COLO668 (cell line): Measurements from ENCODE around the gene KIDINS220.

Experiments
- DNase-seq: peaks from one replicate; lab custom pipeline; 2025; ENCODE audit not compliant: unreplicated experiment; lab: John Stamatoyannopoulos, UW

Gene KIDINS220

DNA sequence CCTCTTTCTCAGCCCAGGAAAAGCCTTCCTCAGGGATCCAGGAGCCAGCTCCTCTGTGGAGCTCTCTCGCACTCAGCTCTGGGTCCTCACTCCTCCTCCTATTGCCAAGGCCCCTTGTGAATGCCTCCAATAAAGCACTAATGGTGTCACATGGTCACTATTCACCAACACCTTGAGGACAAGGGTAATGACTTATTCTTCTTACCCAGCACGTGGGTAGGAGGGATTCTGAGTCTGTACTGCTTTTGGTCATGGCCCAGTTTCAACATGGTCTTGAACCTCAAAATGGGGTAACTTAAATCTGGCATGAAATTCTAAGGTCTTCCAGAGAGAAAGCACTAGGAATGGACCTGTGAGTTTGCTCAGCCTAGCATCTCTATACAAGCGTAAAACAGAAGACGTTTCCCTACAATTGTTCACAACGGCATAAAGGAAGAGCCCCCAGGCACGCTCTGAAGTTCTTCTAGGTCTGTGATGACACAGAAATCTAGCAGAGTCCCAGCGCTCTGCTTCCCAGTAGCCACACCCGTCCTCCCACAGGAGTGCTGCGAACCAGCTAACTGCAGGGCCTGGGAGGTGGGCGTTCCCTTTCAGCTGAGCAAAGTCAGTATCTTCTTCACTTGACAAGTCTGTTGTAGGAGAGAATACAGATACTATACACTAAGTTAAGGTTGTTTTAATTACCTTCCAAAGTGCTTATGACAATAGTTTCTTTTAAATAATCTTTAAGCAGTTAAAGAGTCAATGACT is 14.6 kb upstream of the KIDINS220 start:
- no peak for DNase-seq

DNA sequence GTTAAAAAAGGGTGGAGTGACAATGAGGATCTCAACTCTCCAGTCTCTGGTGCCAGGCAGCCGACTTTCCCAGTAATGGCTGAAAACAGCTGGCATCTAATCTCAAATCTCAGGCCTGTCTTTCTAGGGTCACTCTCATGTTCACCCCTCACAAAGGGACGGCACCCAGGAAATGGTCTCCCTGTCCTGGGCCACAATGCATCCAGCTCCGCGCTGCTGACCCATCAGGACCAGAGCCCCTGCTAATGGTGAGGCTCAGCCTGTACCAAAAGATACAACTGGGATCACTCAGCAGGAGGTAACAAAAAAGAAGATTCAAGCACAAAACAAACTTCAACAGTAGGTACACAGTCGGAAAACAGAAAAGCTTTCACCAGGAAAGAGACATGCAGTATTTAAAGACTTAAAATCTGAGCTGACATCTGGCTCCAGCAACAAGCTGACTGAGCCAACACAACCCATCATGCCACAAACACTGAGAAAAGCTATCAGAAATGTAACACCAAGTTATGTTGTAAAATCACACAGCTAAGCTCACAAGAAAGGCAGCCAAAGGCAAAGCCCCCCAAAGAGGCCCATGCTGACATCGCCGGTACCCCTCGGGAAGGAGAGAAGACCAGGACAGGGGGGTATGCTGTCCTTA is 13.6 kb upstream of the KIDINS220 start:
- no peak for DNase-seq

DNA sequence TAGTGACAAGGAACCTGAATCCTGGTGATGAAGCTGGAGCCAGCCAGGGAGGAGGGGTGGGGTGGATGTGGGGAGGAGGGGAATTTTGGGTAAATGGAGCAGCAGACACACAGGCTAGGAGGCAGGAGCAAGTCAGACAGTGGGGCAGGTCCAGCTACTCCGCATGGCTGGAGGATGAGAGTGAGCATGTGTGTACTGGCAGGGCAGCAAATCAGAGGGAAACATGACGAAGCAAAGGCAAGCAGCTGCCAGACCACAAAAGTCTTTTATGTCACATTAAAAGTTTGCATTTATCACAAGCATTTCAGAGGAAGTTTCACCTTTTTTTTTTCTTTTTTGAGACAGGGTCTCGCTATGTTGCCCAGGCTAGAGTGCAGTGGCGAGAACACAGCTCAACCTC is 11.9 kb upstream of the KIDINS220 start:
- no peak for DNase-seq

DNA sequence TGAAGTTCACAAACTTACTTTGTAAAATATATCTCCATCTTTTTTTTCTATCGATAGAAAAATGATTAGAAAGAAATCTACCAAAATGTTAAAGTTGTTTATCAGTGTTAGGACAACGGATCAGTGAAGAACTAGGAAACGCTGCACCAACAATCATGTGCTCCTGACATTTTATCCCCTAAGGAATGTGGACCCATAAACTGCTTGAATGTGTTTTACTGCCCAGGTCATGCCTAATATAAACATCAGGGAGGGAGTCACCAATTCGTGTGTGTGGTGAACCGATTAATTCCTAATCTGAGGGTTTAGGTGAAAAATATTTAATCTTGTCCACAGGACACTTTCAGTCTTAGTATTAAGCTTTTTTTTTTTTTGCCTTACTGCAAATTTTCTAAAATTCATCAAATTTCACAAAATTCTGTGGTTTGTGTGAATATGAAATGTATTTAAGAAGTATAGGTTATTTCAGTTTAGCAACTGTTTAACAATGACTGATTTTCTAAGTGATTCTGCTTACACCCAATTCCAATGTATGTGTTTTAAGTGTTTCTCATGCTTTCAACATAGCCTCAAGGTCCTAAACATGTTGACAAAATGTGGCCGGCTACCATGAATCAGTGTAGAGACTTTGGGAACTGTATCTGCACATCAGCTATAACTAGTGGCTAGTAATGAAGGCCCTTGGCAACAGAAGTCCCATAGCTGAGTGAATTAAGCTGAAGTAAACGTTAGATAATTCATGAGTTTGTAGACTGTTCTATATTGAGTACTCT is 11.1 kb upstream of the KIDINS220 start:
- DNase-seq = no peak

DNA sequence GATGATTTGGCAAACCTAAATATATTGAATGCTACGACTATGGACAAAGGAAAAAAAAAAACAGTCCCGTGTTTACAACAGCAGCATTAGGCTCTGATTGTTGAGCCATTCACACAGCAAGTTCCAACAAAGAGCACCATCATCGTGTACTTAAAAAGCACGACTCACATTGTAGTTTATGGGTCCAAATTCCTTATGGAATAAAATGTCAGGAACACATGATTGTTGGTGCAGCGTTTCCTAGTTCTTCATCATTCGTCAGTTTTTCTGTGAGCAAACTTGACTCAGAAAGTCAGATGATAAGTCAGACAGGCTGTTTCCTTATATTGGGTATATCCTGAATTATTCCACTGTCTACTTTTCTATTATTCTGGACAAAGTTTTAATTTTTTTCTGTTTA is 10.0 kb upstream of the KIDINS220 start:
- no peak for DNase-seq

DNA sequence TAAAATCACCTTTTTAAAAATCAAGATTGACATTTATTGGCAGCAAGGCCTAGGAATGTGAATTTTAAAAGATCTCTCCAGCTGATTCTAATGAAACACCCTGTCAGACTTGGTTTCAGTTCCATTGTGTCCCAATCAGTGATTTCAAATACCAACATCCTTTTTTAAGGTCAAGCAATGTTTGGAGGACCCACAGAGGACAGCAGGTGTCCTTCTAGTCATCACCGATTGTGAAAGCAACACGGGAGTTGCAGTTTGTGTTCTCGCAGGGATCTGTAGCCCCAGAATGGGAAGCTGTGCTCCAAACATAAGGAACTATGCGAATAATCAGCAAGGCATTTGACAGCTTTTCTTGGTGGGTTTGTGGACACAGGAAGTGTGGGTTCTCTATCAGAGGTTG is 4.5 kb upstream of the KIDINS220 start:
- no peak for DNase-seq

DNA sequence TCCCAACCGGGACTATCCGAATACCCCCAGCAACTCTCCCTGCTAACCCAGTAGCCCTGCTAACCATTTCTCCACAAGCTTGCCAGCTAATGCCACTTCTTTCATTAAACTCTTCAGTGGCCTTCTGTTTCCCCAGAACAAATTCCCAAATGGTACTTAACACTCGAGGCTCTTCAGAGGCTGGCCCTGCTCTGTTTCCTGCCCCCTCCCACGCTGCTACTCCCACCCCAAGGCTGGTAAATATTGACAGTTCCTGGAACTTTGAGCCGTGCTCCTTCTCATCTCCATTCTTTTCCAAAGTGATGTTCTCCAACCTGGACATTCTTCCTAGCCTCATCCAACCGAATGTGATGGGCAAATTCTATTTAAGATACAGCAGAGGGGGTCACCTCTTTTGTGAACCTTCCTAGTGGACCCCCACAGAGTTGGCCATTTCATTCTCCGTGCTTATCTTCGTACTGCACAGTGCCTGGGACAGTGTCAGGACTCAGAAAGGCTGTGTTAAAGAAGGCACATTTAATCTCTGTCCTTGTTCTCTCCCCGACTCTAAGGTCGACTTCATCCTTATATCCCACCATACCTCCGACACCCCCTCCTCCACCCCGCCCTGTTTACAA is 3.2 kb upstream of the KIDINS220 start:
- DNase-seq = no peak

DNA sequence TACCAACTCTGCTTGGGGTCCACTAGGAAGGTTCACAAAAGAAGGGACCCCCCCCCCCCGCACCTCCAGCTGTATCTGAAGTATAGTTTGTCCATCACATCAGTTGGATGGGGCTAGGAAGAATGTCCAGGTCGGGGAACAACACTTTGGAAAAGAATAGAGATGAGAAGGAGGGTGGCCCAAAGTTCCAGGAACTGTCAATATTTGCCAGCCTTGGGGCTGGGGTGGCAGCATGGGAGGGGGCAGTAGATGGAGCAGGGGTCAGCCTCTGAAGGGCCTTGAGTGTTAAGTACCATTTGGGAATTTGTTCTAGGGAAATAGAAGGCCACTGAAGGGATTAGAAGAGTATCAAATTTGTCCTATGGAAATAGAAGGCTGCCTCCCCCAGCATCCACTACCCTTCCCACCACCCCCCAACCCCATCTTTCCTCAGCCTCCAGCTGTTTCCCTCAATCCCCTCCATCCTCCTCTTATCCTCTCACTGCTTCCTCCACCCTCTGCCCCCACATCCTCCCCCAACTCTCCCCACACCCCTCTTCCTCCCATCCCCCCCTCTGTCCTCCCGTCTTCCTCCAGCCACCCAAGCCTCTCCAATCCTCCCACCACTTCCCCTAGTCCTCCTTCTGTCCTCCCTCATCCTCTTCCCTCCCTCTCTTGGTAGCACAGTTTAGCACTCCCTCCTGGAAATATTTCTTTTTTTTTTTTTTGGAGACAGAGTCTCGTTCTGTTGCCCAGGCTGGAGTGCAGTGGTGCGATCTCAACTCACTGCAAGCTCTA is 2.0 kb upstream of the KIDINS220 start:
- no peak for DNase-seq

DNA sequence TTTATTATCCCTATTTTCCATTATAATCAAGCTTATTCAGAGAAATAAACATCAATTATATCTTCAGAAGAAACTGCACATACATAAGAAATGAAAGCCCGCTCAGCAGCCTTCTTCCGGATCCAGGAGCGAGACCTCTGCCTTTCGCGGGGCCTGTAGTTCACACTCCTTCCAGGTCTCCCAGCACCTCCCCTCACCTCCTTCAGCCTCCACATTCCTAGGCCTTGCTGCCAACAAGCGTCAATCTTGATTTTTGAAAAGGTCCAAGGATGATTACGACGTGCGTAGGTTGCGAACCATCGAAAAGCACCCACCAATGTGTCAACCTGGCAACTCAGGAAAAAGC is 355 bp upstream of the KIDINS220 start:
- no peak for DNase-seq

DNA sequence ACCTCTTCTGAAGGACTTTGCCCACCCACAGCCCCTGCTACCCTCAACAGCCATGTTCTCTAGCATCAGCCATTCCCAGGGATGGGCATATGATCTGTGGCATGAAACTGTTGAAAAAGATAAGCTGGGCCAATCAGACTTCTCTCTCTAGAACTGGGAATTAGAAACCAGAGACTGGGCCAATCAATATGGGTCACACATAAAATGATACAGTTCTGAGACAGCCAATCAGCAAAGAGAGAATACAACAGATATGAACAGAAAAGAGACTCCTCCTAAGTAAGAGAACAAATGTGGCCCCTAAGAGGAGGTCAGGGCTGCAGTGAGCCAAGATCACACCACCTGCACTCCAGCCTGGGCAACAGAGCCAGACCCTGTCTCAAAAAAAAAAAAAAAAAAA is 2.1 kb downstream of the KIDINS220 start:
- no peak for DNase-seq

DNA sequence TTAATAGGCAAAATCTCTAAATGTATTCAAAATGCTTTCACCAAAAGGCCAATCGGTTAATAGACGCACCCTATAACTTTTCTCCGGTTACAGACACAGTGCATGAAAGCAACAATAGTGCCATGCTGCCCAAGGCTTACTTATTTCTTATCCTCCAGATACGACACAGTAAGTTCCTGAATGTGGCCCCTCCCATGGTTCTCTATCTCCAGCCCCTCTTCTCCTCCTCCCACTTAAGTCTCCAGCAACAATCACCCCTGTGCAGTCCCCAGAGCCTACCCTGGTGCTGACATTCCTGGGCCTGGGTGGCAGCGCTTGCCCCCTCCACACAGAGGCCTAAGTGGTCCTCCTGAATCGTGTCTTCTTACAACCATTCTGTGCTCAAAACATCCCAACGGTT is 3.6 kb downstream of the KIDINS220 start:
- no peak for DNase-seq

DNA sequence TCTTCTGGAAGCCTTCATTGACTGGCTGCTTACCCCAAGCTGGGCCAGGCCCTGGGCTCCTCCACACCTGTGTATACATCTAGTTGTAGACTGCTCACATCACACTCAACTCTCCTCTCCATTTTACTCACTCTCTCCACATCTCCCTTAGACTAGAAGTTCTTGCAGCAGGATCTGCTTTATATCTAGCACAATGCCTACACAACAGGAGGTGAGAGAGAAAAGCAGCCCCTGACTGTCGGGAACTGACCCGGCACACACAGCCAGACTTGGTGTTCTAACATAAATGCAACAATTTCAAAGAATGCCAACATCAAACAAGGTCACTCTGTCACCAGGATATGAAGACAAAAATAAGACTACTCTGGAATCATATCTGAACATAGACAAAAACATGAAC is 5.9 kb downstream of the KIDINS220 start:
- DNase-seq = no peak

DNA sequence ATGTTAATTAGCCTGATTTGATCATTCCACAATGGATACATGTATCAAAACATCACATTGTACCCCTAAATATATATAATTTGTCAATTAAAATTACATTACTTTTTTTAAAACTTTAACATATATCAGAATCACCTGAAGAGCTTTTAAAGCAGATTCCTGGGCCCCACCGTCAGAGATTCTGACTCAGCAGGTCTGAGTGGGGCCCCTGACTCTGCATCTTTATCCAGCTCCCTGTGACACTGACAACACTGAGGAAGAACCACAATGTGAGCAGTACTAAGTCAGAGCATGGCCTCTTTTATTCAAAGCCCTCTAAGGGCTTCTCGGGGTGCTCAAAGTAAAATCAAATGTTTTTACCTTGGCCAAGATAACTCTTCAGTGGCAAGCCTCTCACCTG is 9.7 kb downstream of the KIDINS220 start:
- DNase-seq = no peak

DNA sequence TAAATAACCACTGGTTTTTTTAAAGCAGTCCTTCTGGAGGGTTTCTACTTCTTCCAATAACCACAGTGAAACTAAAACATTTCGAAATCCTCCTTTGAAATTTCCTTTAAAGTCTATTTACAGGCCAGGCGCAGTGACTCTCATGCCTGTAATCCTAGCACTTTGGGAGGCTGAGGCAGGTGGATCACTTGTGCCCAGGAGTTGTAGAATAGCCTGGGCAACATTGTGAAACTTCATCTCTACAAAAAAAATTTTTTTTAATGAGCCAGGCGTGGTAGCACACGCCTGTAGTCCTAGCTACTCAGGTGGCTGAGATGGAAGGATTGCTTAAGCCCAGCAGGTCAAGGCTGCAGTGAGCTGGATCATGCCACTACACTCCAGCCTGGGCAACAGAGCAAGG is 15.2 kb downstream of the KIDINS220 start:
- no peak for DNase-seq

DNA sequence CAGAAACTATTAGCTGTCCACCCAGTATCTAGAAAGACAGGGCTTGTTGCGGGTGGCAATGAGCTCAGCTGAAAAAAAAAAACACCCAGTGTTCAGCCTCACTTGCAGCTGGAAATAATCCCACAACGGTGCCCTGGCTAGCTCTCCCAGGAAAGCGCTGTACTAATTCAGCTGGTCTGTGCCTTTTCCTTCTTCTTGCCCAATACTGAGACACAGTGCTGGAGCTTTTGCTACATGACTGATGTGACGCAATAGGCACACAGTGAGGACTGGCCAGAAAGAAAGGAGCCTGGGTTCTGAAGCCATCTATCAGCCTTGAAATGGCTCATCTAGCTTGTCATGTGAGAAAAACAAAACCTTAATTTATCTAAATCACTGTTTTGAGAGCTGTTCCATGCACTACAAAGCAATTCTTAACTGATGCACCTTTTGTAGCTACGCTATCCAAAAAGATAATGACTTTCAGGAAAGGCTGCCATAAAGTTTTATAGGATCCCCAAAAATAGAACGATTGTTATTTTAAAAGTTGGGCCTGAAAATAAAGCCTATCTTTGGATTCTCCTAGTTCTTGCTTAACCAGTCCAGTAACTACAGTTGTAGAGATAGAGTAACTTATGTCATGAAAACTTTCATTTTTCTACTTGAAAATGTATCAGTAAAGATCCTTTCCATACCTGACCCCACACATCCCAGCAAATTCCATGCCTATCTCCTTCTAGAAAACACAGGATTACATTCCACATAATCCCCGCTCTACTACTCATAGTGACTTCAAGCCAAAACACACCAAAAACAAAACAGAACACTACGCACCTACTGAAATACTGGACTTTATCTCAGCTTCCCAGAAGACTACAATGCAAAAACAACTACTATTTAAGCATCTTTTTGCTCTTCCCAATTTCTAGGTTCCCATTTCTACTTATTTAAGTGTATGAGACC is 15.9 kb downstream of the KIDINS220 start:
- DNase-seq = no peak

DNA sequence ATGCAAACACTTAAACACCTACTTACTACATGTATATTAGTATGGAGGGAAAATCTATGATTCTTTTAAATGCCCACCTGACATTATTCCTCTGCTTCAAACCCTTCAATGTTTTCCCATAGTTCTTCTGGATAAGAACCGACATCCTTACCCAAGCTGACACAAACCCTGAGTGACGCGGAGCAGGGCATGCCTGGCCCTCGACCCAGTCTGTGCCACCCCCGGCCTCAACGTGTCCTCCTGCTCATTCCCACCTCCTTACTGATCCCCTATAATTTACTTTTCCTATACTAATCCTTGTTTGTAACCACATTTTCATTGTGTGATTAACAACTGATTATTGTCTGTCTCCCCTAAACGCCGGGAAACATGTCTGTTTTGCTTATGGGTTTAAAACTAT is 17.5 kb downstream of the KIDINS220 start:
- no peak for DNase-seq

DNA sequence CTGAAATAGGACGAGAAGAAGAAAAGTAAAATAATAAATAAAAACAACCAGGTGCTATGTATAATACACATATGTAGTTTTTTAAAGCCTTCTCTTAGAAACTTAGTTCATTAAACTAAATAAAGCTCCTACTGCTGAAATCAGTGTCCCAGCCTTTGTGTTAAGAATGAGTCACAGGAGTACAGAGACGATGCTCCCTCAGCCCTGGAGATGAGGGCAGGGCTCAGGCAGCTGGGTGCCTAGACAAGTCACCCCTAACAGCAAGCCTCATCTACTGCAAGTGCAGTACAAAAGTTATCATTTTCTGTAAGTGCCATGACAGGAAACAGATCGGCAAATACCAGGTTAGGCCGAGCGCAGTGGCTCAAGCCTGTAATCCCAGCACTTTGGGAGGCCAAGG is 18.2 kb downstream of the KIDINS220 start:
- DNase-seq = no peak

DNA sequence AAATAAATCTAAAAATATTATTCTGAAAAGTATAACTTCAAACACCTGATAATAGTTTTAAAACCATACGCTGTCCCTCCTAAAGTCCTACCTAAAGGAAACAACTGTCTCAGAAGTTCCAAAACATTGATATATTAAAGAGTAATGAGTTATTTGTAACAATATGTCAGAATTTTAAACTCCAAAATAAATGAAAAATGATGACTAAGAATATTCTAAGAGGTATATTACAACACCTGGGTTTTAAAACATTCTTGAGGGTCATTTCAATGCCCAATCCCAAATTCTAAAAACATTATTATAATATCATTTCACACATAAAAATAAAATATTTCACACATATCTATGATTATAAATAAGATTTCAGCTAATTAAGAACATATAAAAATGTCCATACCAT is 20.2 kb downstream of the KIDINS220 start:
- DNase-seq = no peak

DNA sequence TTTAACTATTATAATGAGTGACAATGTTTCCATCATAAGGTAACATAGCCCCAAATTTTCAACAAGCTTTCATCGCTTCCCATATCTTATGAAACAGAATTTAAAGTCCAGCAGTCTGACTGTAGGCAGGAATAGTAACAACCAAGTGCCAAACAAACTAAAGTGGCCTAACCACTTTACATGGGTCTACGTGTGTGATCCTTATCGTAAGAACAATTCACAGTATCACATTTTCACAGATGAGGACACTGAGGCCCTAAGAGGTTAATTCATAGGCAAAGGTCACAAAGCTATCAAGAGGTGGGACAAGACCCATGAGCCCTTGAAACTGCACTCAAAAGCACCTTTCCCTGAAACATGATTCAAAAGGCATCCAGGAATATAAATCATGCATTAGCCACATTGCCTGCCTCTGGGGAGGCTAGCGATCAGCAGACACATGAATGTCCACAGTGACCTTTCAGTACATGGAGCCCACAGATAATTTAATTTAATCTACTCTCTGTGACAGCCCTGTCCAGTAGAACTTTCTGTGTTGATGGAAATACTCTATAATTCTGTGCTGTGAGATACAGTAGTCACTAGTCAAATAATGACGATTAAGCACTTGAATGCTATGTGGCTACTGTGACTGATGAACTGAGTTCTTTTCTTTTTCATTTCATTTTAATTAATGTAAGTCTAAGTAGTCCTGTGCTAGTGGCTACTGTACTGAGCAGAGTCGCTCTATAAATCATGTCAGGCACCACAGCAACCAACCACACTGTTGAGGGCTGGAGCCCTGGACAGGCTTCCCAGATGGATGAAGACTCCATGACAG is 30.3 kb downstream of the KIDINS220 start:
- DNase-seq = no peak
